Activated T-cell treated with anti-CD3 and anti-CD28 coated beads for 4 hours (primary cell): ENCODE measurements around the gene ABHD18.
"Not testable (repeated sequence)": the region's sequence is repeated elsewhere in the genome, so short reads cannot be mapped to it uniquely, and the experiment has no call there.

ENCODE experiments used
- DNase-seq: peaks from one replicate; pipeline ENCODE4 v3.0.0-alpha.2; 2020

Gene ABHD18

GRCh38 chr4:127965062-127965802 is at the start of gene ABHD18, which contains the start of gene MFSD8:
ABHD18 (plus strand) TSS chr4:127965406; CDS start chr4:127982956, 17,550 bp downstream.
MFSD8 (minus strand) TSS chr4:127965173; CDS start chr4:127965133, 40 bp downstream.
- peak; percentile 96 for DNase-seq

- DNase-seq, result no peak
Observed at GRCh38 chr4:127916512-127916911, 48.7 kb upstream of the ABHD18 start.

DNA sequence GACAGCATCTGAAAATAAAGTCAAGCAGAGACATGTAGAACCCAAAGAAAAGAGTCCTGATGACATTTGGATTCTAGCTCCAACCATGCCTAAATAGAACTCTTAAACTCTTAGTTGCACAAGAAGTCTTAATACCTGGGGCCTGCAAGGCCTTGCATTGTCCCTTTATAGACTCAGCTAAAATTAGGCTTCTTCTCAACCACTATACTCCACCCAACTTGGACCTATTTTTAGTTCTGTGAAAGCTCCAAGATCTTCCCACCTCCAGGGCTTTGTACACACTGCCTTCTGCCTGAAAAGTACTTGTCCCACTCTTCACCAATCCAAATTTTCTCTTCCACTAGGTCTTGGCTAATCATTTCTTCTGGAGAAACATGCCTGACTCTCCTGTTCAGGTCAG is 48.1 kb upstream of the ABHD18 start:
- DNase-seq, result no peak

DNA sequence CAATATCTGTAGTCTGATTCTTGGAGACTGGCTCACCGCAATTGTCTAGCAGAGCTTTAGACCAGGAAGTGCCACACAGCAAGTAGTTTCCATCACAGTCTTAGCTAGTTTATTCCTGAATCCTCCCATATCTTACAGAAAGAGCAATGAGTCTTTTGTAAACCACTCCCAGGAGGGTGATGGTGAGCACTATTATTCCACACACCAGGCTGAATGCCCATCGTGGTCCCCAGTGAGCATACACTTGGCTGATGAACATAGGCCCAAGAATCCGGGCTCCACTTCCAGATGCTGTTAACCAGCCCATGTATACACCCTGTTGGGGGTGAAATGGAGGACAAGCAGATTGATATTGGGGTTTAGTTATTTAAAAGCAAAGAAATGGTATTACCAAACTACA is 44.7 kb upstream of the ABHD18 start:
- no peak for DNase-seq

GRCh38 chr4:127922226-127922625 is 43.0 kb upstream of the ABHD18 start:
- DNase-seq, result no peak

DNA sequence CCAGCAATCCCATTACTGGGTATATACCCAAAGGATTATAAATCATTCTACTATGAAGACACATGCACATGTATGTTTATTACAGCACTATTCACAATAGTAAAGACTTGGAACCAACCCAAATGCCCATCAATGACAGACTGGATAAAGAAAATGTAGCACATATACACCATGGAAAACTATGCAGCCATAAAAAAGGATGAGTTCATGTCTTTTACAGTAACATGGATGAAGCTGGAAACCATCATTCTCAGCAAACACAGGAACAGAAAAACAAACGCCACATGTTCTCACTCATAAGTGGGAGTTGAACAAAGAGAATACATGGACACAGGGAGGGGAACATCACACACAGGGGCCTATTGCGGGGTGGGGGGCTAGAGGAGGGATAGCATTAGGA is 39.5 kb upstream of the ABHD18 start:
- not testable (repeated sequence) for DNase-seq

DNA sequence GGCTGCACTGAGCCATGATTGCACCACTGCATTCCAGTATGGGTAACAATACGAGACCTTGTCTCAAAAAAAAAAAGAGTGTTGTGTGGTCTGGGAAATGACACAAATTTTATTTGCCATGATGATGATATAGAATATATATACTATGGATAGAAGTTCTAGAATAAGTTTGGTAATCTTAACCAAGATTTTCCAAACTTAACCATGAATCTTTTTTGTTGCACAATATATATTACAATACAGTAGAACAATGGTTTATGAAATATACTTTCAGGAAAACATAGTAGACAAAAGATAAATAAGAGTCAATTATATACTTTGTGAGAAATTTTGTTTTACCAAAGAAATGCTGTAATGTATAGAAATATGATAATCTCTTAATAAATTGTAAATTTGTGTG is 35.0 kb upstream of the ABHD18 start:
- DNase-seq, result no peak

DNA sequence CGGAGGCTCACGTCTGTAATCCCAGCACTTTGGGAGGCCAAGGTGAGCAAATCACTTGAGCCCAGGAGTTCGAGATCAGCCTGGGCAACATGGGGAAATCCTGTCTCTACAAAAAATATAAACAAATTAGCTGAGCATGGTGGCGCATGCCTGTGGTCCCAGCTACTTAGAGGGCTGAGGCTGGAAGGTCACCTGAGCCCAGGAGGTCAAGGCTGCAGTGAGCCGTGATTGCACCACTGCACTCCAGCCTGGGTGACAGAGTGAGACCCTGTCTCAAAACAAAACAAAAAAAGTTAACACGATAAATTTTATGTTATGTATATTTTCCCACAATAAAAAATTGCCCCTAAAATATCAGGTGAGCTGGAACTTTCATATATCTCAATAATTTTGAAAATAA is 33.4 kb upstream of the ABHD18 start:
- not testable (repeated sequence) for DNase-seq

DNA sequence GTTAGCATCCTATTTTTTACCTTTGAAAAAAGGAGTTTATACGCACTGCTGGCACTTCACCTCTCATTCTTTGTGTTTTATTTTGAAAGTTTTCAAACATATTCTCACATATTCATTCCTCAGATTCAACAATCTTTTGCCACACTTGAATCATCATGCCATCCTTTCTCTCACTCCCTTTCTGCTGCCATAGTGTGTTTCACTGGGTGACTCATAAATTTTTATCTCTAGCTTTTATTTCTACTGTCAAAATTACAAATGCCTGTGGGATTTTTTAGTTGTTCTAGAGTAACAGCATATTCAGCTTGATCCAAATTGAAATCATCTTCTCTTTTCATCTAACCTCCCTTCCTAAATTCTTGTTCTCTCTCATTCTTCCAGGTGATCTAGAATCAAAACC is 28.2 kb upstream of the ABHD18 start:
- no peak for DNase-seq

GRCh38 chr4:127957105-127957504 is 8.1 kb upstream of the ABHD18 start:
- no peak for DNase-seq

GRCh38 chr4:127959794-127960193 is 5.4 kb upstream of the ABHD18 start:
- DNase-seq, result no peak

DNA sequence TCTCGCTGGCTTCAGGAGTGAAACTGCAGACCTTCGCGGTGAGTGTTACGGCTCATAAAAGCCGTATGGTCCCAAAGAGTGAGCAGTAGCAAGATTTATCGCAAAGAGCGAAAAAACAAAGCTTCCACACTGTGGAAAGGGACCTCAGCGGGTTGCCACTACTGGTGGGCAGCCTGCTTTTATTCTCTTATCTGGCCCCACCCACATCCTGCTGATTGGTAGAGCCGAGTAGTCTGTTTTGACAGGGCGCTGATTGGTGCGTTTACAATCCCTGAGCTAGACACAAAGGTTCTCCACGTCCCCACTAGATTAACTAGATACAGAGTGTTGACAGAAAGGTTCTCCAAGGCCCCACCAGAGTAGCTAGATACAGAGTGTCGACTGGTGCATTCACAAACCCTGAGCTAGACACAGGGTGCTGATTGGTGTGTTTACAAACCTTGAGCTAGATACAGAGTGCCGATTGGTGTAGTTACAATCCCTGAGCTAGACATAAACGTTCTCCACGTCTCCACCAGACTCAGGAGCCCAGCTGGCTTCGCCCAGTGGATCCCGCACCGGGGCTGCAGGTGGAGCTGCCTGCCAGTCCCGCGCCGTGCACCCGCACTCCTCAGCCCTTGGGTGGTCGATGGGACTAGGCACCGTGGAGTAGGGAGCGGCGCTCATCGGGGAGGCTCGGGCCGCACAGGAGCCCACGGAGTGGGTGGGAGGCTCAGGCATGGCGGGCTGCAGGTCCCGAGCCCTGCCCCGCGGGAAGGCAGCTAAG is 1.4 kb upstream of the ABHD18 start:
- not testable (repeated sequence) for DNase-seq

DNA sequence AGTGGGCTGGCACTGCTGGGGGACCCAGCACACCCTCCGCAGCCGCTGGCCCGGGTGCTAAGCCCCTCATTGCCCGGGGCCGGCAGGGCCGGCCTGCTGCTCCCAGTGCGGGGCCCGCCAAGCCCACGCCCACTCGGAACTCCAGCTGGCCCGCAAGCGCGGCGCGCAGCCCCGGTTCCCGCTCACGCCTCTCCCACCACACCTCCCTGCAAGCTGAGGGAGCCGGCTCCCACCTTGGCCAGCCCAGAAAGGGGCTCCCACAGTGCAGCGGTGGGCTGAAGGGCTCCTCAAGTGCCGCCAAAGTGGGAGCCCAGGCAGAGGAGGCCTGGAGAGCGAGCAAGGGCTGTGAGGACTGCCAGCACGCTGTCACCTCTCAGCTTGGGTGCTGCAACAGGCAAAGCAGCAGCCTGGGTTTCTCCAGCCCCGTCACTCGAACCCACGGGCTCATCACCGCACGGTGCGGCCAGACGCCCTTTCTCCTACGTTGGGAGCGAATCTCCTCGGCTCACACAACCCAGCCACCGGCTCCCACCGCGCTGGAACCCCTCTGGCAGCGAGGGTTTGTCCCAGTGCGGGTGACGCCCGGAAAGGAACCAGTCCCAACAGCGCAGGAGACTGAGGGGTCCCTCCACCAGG is 662 bp upstream of the ABHD18 start:
- DNase-seq, result not testable (repeated sequence)

GRCh38 chr4:127965803-127966175 is 583 bp downstream of the ABHD18 start:
- DNase-seq, result peak; percentile 57

GRCh38 chr4:127967141-127967775 is 2.1 kb downstream of the ABHD18 start:
- no peak for DNase-seq

- no peak for DNase-seq
Observed at GRCh38 chr4:127968586-127968985, 3.4 kb downstream of the ABHD18 start.

DNA sequence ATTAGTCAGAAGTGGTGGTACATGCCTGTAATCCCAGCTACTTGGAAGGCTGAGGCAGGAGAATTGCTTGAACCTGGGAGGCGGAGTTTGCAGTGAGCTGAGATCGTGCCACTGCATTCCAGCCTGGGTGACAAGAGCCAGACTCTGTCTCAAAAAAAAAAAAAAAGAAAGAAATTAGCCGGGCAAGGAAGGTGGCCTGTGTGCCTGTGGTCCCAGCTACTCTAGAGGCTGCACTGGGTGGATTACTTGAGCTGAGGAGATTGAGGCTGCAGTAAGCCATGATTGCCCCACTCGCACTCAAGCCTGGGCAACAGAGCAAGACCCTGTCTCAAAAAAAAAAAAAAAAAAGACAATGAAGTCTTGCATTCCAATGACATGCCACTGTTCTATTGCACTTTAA is 5.7 kb downstream of the ABHD18 start:
- not testable (repeated sequence) for DNase-seq

DNA sequence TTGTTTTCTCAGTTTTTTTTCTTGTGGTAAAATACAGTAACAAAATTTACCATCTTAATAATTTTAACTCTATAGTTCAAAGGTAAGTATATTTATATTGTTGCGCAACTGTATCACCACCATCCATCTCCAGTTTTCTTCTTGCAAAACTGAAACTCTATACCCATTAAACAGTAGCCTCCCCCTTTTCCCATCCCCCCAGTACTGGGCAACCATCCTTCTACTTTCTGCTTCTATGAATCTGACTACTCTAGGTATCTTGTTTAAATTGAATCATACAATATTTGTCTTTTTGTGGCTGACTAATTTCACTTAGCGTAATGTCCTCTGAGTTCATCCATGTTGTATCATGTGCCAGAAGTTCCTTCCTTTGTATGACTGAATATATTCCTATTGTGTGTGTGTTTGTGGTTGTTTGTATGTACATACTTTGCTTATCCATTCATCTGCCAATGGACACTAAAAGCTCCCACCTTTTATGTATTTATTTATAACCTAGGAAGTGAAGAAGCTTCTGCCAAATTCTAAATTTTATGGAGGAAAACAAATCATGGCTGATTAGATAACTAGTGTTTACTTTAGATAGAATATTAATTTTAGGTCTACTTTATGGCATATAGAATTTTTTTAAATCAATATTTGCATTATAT is 10.0 kb downstream of the ABHD18 start:
- DNase-seq, result no peak

DNA sequence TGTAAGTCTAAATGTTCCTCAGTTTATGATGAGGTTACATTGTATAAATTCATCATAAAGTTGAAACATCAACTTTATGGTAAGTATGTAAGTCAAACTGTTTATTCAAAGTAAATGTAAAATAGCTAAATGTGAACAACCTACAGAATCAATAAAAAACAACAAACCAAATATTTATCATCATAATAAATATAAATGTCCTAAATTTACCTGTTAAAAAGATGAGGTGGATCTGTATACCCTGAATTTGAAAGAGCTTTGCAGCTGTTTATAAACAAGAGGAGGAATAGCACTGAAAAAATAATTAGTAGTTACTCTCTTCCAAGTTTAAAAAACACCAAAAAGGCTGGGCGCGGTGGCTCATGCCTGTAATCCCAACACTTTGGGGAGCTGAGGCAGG is 13.7 kb downstream of the ABHD18 start:
- DNase-seq, result no peak

DNA sequence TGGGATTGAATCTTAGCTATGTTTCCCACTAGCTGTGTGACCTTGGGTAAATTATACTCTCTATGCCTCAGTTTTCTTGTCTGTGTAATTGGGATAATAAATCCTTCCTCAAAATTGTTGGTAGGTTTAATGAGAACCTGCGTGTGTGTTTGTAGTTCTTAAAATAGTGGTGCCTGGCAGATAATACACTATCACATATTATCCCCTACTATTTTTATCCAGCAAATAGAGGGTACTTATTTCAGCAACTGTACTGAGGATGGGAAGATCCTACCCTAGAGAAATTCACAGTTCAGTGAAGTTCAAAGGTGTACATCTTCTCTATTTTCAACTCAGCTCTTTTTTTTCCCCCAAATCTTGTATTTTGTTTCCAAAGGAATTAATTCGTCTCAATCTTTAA is 17.2 kb downstream of the ABHD18 start:
- DNase-seq, result no peak

DNA sequence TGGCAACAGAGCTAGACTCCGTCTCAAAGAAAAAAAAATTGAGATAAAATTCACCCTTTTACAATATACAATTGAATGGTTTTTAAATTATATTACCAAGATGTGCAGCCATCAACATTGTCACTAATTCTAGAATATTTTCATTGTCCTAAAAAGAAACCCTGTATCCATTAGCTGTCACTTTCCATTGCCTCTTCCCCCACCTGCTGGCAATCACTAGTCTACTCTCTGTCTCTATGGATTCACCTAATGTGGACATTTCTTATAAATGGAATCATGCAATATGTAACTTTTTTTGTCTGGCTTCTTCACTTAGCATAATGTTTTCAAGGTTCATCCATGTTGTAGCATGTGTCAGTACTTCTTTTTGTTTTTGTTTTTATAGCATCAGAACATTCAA is 20.8 kb downstream of the ABHD18 start:
- no peak for DNase-seq

GRCh38 chr4:127988638-127989037 is 23.4 kb downstream of the ABHD18 start:
- no peak for DNase-seq

- no peak for DNase-seq
Observed at GRCh38 chr4:127993151-127993550, 27.9 kb downstream of the ABHD18 start.
